Activated T-cell treated with anti-CD3 and anti-CD28 coated beads for 48 hours (primary cell): ENCODE results near the gene SLC13A3.

Experiments used
- DNase-seq: peaks from one replicate; pipeline ENCODE4 v3.0.0-alpha.2; 2020; ENCODE audit warnings: low read depth

SLC13A3 gene

GRCh38 chr20:46605181-46605580 is 46.1 kb downstream of the SLC13A3 start:
- no peak for DNase-seq

GRCh38 chr20:46604551-46605133 is 46.6 kb downstream of the SLC13A3 start:
- DNase-seq = no peak

GRCh38 chr20:46602429-46602828 is 48.8 kb downstream of the SLC13A3 start:
- no peak for DNase-seq

- no peak for DNase-seq
Observed at GRCh38 chr20:46601603-46602122, 49.6 kb downstream of the SLC13A3 start.

GRCh38 chr20:46600286-46600752 is 50.9 kb downstream of the SLC13A3 start:
- no peak for DNase-seq

GRCh38 chr20:46599227-46599987 is 51.9 kb downstream of the SLC13A3 start:
- DNase-seq = no peak

GRCh38 chr20:46595933-46596332 is 55.3 kb downstream of the SLC13A3 start:
- no peak for DNase-seq

GRCh38 chr20:46594725-46595124 is 56.5 kb downstream of the SLC13A3 start:
- no peak for DNase-seq

GRCh38 chr20:46592580-46593362 is 58.5 kb downstream of the SLC13A3 start:
- DNase-seq = no peak

GRCh38 chr20:46590443-46590842 is 60.8 kb downstream of the SLC13A3 start:
- no peak for DNase-seq

GRCh38 chr20:46588532-46589511 is 62.4 kb downstream of the SLC13A3 start:
- DNase-seq = no peak

- no peak for DNase-seq
Observed at GRCh38 chr20:46587986-46588385, 63.3 kb downstream of the SLC13A3 start.

- DNase-seq = no peak
Observed at GRCh38 chr20:46586724-46587123, 64.5 kb downstream of the SLC13A3 start.

GRCh38 chr20:46584508-46584907 is 66.8 kb downstream of the SLC13A3 start:
- DNase-seq = no peak

GRCh38 chr20:46583411-46584214 is 67.6 kb downstream of the SLC13A3 start:
- no peak for DNase-seq

GRCh38 chr20:46582648-46583047 is 68.6 kb downstream of the SLC13A3 start:
- DNase-seq = no peak

- DNase-seq = no peak
Observed at GRCh38 chr20:46581391-46581790, 69.9 kb downstream of the SLC13A3 start.

GRCh38 chr20:46580613-46581205 is 70.5 kb downstream of the SLC13A3 start:
- DNase-seq = no peak

- no peak for DNase-seq
Observed at GRCh38 chr20:46578745-46579144, 72.5 kb downstream of the SLC13A3 start.

GRCh38 chr20:46576774-46577395 is 74.4 kb downstream of the SLC13A3 start:
- no peak for DNase-seq
